Testis (tissue), 3 donors: Measurements from ENCODE around the gene PAXIP1. TPM values are rescaled to one million over a fixed set of nuclear protein-coding genes. Genes with fewer than 3 reads are reported as not detected.

ENCODE experiments used
- DNase-seq: peaks from one replicate; pipeline ENCODE4 v3.0.0-alpha.2; 2019
- H3K27ac ChIP-seq, 2 donors: fragments of 200-600 bp; sonication (generic); one replicate each; pipeline ENCODE4 v1.5.1; 2019
- H3K27me3 ChIP-seq: fragments of 200-600 bp; sonication (generic); one replicate; pipeline ENCODE4 v1.5.1; 2019
- H3K36me3 ChIP-seq: fragments of 200-600 bp; sonication (generic); one replicate; pipeline ENCODE4 v1.5.1; 2017; ENCODE audit warnings: low read depth; ENCODE audit errors: missing control alignments
- H3K4me1 ChIP-seq: fragments of 200-600 bp; sonication (generic); one replicate; pipeline ENCODE4 v1.5.1; 2019
- H3K4me3 ChIP-seq, 2 donors: fragments of 200-600 bp; sonication (generic); one replicate each; pipeline ENCODE4 v1.5.1; 2017 to 2019
- H3K9me3 ChIP-seq: fragments of 200-600 bp; sonication (generic); one replicate; pipeline ENCODE4 v1.5.1; 2017
- POLR2A ChIP-seq: fragments of 450-650 bp; IDR thresholded peaks from one replicate; pipeline ENCODE4 v1.6.1; 2017; ENCODE audit warnings: antibody characterized with exemption, mild to moderate bottlenecking, moderate library complexity
- WGBS, 2 donors: methylation state at CpG; one replicate each; pipeline ENCODE4 v1.1.5; 2018; 5-methylcytosine and 5-hydroxymethylcytosine counted together
- intact Hi-C: fragments of 100-400 bp; cut with DNase I; formaldehyde crosslinking; loops from one replicate; pipeline ENCODE4 v1.15.1; 2023; ENCODE audit warnings: low total_unique reads
- polyA plus RNA-seq: library from polyadenylated mRNA; stranded (reverse); fragments of 350-450 nt; fragmentation: Illumina TruSeq; extraction: RNeasy Lipid Tissue Mini Kit (QIAGEN cat#74804); gene quantifications from one replicate; pipeline ENCODE4 v1.2.3, GENCODE V29; 2014; ENCODE audit warnings: low read depth, low replicate concordance; ENCODE audit not compliant: insufficient read depth
- total RNA-seq, 2 donors: library from RNA; depleted of rRNA; stranded (reverse); fragments of >200 nt; gene quantifications; one replicate each; pipeline ENCODE4 v1.2.3, GENCODE V29; 2016
- TF ChIP-seq, protein P1 (sequence below), 3 experiments: fragments of 450-650 bp in 2 of 3; fragments of 200-600 bp in 1 of 3; sonication (generic) in 1 of 3; IDR thresholded peaks; one replicate each; pipeline ENCODE4 v1.5.1; 2016 to 2019; ENCODE audit warnings: antibody characterized with exemption in 3 of 3, mild to moderate bottlenecking in 2 of 3, moderate library complexity in 1 of 3

The PAXIP1 gene
- total and polyA plus RNA-seq, 3 donors from 2014 or later = 24.2 to 39.4 (median 37.2) TPM

DNA sequence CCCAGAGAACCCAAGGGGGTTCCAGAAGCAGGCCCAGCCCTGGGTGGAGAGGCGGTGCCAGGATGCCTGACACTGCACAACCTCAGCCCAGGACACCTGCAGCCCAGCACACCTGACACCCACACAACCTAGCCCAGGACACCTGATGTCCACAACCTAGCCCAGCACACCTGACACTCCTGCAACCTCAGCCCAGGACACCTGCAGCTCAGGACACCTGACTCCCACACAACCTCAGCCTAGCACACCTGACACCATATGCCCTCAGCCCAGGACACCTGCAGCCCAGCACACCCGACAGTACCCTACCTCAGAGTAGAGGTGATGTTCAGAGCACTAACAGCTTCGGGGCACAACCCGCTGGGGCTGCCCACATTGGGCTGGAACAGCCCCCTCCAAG, 87.3 kb downstream of the PAXIP1 start:
- TF ChIP-seq POLR2A = no peak
- TF ChIP-seq, protein P1, sequence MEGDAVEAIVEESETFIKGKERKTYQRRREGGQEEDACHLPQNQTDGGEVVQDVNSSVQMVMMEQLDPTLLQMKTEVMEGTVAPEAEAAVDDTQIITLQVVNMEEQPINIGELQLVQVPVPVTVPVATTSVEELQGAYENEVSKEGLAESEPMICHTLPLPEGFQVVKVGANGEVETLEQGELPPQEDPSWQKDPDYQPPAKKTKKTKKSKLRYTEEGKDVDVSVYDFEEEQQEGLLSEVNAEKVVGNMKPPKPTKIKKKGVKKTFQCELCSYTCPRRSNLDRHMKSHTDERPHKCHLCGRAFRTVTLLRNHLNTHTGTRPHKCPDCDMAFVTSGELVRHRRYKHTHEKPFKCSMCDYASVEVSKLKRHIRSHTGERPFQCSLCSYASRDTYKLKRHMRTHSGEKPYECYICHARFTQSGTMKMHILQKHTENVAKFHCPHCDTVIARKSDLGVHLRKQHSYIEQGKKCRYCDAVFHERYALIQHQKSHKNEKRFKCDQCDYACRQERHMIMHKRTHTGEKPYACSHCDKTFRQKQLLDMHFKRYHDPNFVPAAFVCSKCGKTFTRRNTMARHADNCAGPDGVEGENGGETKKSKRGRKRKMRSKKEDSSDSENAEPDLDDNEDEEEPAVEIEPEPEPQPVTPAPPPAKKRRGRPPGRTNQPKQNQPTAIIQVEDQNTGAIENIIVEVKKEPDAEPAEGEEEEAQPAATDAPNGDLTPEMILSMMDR (IDR thresholded peaks at IDR 0.05) = no peak
- no peak overlapping the region for H3K4me3 ChIP-seq
- 91% methylated on average over 4 of the region's 4 CpGs; no CpG with 5 or more reads in 1 of the 2 donors for WGBS, 2 donors
- no peaks in the 10 kb centered on the region for H3K4me1 ChIP-seq
- intact Hi-C loops = no loop called here
- no peaks in the 10 kb centered on the region for H3K36me3 ChIP-seq
- no peak overlapping the region for H3K27ac ChIP-seq
- no peaks in the 10 kb centered on the region for H3K27me3 ChIP-seq
- DNase-seq = no peak
- no peaks in the 10 kb centered on the region for H3K9me3 ChIP-seq

DNA sequence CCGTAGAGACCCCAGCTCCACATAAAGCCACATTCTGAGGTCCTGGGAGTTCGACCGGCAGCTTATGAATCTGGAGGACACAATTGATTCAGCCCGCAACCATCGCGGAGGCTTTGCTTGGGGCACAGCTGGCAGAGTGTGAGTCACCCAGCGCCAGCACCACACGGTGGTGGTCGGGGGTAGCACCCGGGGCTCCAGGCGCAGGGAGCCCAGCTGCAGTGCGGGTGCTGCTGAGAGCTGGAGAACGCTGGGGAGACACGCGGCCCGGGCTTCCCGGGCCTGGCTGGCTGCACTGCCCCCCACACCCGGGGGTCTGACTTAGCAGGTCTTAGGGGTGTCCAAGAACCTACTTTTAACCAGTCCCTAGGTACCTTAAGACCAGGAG, 87.9 kb downstream of the PAXIP1 start:
- no peaks in the 10 kb centered on the region for H3K36me3 ChIP-seq
- TF ChIP-seq POLR2A = no peak
- TF ChIP-seq, protein P1 (IDR thresholded peaks at IDR 0.05) = no peak
- no peaks in the 10 kb centered on the region for H3K4me1 ChIP-seq
- no peak for DNase-seq
- H3K27ac ChIP-seq = no peak overlapping the region
- no peak overlapping the region for H3K4me3 ChIP-seq
- intact Hi-C loops = no loop called here
- WGBS, 2 donors = 63% methylated on average over 18 of the region's 18 CpGs; no CpG with 5 or more reads in 1 of the 2 donors
- no peaks in the 10 kb centered on the region for H3K9me3 ChIP-seq
- H3K27me3 ChIP-seq = no peaks in the 10 kb centered on the region

DNA sequence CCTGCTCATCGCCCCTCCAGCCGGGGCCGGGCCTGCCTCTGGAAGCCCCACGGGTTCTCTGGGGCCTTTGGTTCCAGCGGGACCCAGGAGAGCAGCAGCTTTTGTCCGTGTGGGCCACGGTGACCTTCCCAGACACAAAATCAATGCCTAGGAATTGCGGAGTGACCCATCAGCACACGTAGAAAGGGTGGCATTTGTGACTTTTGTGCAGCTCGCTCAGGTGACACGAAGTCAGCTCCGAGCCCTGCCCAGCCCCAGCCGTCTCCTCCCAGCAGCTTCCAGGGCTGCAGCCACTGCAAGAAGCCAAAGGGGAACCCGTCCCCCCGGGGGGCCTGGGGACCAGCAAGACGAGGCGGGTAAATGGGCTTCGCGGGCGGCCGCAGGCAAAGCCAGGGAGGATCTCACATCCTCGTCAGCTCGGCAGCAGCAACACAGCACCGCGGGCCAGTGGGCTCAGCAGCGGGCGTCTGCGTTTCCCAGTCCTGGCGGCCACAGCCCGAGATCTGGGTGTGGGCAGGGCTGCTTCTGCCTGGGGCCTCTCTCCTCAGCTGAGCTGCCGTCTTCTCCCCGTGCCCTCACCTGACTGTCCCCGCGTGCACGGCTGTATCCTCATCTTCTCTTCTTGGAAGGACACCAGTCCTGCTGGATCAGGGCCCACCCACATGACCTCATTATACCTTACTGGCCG, 88.5 kb downstream of the PAXIP1 start:
- no peaks in the 10 kb centered on the region for H3K27me3 ChIP-seq
- no peaks in the 10 kb centered on the region for H3K36me3 ChIP-seq
- H3K27ac ChIP-seq = no peak overlapping the region
- H3K4me3 ChIP-seq = peak overlapping the region in 1 of 2 donors; percentile 11
- H3K9me3 ChIP-seq = no peaks in the 10 kb centered on the region
- H3K4me1 ChIP-seq = no peaks in the 10 kb centered on the region
- DNase-seq = no peak
- TF ChIP-seq POLR2A = no peak
- TF ChIP-seq, protein P1 (IDR thresholded peaks at IDR 0.05) = no peak
- WGBS, 2 donors = 38 to 54% methylated on average over 12 to 35 of the region's 36 CpGs
- intact Hi-C loops = no loop called here

DNA sequence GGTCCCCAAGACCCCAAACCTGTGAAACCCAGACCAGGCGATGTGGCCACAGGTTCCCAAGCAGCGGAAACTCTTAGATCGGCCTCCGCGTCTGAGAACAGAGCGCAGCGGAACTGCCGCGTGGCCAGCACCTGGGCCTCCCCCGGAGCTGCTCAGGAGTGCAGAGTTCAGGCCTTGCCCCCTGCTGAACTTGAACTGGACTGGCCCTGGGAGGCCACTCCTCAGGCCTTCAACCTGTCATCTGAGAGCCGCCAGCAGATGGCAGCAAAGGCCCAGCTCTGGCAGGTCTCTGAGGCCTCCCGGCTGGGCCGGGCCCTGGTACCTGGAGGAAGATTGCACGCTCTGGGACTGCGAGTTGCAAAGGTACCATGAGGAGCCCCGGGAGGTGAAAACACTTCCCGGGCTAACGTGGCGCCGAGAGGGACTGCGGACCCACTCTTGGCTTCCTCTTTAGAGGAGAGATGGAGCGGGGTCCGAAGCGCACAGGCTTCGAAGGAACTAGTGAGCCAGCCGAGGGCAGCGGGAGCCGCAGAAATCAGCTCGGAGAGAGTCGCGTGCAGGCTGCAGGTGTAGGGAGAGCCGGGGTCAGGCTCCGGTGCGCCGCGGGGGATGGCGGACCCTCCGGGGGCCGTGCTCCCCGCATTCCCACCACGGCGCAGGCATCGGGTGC, 89.2 kb downstream of the PAXIP1 start:
- TF ChIP-seq POLR2A = no peak
- TF ChIP-seq, protein P1 (IDR thresholded peaks at IDR 0.05) = peak; percentile 66 to 80 (median 72)
- Histone ChIP-seq H3K27ac (no peak overlapping the region), H3K9me3 (no peaks in the 10 kb centered on the region), H3K27me3 (no peaks in the 10 kb centered on the region), H3K4me1 (no peaks in the 10 kb centered on the region), H3K36me3 (no peaks in the 10 kb centered on the region), H3K4me3 (peak overlapping the region in 1 of 2 donors; percentile 11)
- intact Hi-C loops = no loop called here
- peak; percentile 94 for DNase-seq
- WGBS, 2 donors = 5 to 7% methylated on average over 13 to 43 of the region's 43 CpGs
